ENCODE data around the gene TOLLIP. TPM values are rescaled to one million over a fixed set of nuclear protein-coding genes. Genes with fewer than 3 reads are reported as not detected.

The TOLLIP gene
- total RNA-seq, 1 experiment from 2014 or later, result 53.4 TPM

GRCh38 chr11:1259561-1259960 lies 49.9 kb downstream of the TOLLIP start:
- DNase-seq, result no peak
- CTCF ChIA-PET, result no interaction called here
- no peak for TF ChIP-seq CTCF (IDR thresholded peaks at IDR 0.05; ENCODE audit: unreplicated experiment)
- intact Hi-C loops (cut with micrococcal nuclease; ENCODE audit: unreplicated experiment), result no loop called here
- Mint-ChIP-seq H3K27me3 (ENCODE audit: unreplicated experiment) (no peaks in the 10 kb centered on the region), H3K9me3 (ENCODE audit: low read depth, unreplicated experiment) (peaks cover 2% of the 10 kb centered on the region), H3K36me3 (ENCODE audit: insufficient read depth, unreplicated experiment) (peaks cover 22% of the 10 kb centered on the region), H3K4me3 (ENCODE audit: low read depth, unreplicated experiment) (no peak overlapping the region), H3K4me1 (ENCODE audit: low read depth, unreplicated experiment) (peaks cover 9% of the 10 kb centered on the region), H3K27ac (ENCODE audit: unreplicated experiment) (no peak overlapping the region)
- BruUV-seq (replicated peaks), result no TSS peak

GRCh38 chr11:1259076-1259461 lies 50.4 kb downstream of the TOLLIP start:
- BruUV-seq (replicated peaks), result no TSS peak
- intact Hi-C loops (cut with micrococcal nuclease; ENCODE audit: unreplicated experiment), result no loop called here
- Mint-ChIP-seq H3K27ac (ENCODE audit: unreplicated experiment) (no peak overlapping the region), H3K9me3 (ENCODE audit: low read depth, unreplicated experiment) (no peaks in the 10 kb centered on the region), H3K4me3 (ENCODE audit: low read depth, unreplicated experiment) (no peak overlapping the region), H3K27me3 (ENCODE audit: unreplicated experiment) (no peaks in the 10 kb centered on the region), H3K36me3 (ENCODE audit: insufficient read depth, unreplicated experiment) (peaks cover 22% of the 10 kb centered on the region), H3K4me1 (ENCODE audit: low read depth, unreplicated experiment) (peaks cover 9% of the 10 kb centered on the region)
- DNase-seq, result no peak
- TF ChIP-seq CTCF (IDR thresholded peaks at IDR 0.05; ENCODE audit: unreplicated experiment), result no peak
- CTCF ChIA-PET, result no interaction called here

GRCh38 chr11:1258401-1259075 lies 50.9 kb downstream of the TOLLIP start:
- Mint-ChIP-seq H3K4me1 (ENCODE audit: low read depth, unreplicated experiment) (peaks cover 9% of the 10 kb centered on the region), H3K4me3 (ENCODE audit: low read depth, unreplicated experiment) (no peak overlapping the region), H3K27me3 (ENCODE audit: unreplicated experiment) (no peaks in the 10 kb centered on the region), H3K36me3 (ENCODE audit: insufficient read depth, unreplicated experiment) (peaks cover 22% of the 10 kb centered on the region), H3K9me3 (ENCODE audit: low read depth, unreplicated experiment) (no peaks in the 10 kb centered on the region), H3K27ac (ENCODE audit: unreplicated experiment) (no peak overlapping the region)
- no peak for TF ChIP-seq CTCF (IDR thresholded peaks at IDR 0.05; ENCODE audit: unreplicated experiment)
- no TSS peak for BruUV-seq (replicated peaks)
- CTCF ChIA-PET, result no interaction called here
- intact Hi-C loops (cut with micrococcal nuclease; ENCODE audit: unreplicated experiment), result no loop called here
- no peak for DNase-seq

- Mint-ChIP-seq H3K36me3 (ENCODE audit: insufficient read depth, unreplicated experiment) (peaks cover 18% of the 10 kb centered on the region), H3K27me3 (ENCODE audit: unreplicated experiment) (no peaks in the 10 kb centered on the region), H3K27ac (ENCODE audit: unreplicated experiment) (no peak overlapping the region), H3K9me3 (ENCODE audit: low read depth, unreplicated experiment) (no peaks in the 10 kb centered on the region), H3K4me3 (ENCODE audit: low read depth, unreplicated experiment) (no peak overlapping the region), H3K4me1 (ENCODE audit: low read depth, unreplicated experiment) (peaks cover 6% of the 10 kb centered on the region)
- TF ChIP-seq CTCF (IDR thresholded peaks at IDR 0.05; ENCODE audit: unreplicated experiment), result no peak
- DNase-seq, result no peak
- no TSS peak for BruUV-seq (replicated peaks)
- CTCF ChIA-PET, result no interaction called here
- intact Hi-C loops (cut with micrococcal nuclease; ENCODE audit: unreplicated experiment), result no loop called here
Observed at GRCh38 chr11:1257916-1258315, 51.5 kb downstream of the TOLLIP start.
